HUES48 (cell line): ENCODE results near the gene XPNPEP1.

Source experiments
- H3K27ac ChIP-seq: one replicate; pipeline ENCODE4 v1.7.0; 2013; ENCODE audit warnings: low read depth, low read length, inconsistent platforms
- H3K27me3 ChIP-seq: 2 replicates; pipeline ENCODE4 v1.6.1; 2013; ENCODE audit warnings: mild to moderate bottlenecking, low read length; ENCODE audit not compliant: control insufficient read depth, insufficient read depth
- H3K36me3 ChIP-seq: 2 replicates; pipeline ENCODE4 v1.6.1; 2013; ENCODE audit warnings: low read length; ENCODE audit not compliant: control insufficient read depth, insufficient read depth
- H3K4me1 ChIP-seq: 2 replicates; pipeline ENCODE4 v1.6.1; 2013; ENCODE audit warnings: mild to moderate bottlenecking, low read length; ENCODE audit not compliant: control insufficient read depth, insufficient read depth
- H3K4me3 ChIP-seq: 2 replicates; pipeline ENCODE4 v1.5.1; 2013; ENCODE audit warnings: mild to moderate bottlenecking, low read depth, low read length
- H3K9ac ChIP-seq: 2 replicates; pipeline ENCODE4 v1.6.1; 2013; ENCODE audit warnings: mild to moderate bottlenecking, low read depth, low read length, moderate library complexity
- H3K9me3 ChIP-seq: 2 replicates; pipeline ENCODE4 v1.6.1; 2013; ENCODE audit warnings: low read length; ENCODE audit not compliant: control insufficient read depth, insufficient read depth

The XPNPEP1 gene

GRCh38 chr10:109945473-109946177 is 22.3 kb upstream of the XPNPEP1 start:
- Histone ChIP-seq H3K4me3 (no peak overlapping the region), H3K4me1 (no peaks in the 10 kb centered on the region), H3K9ac (no peak overlapping the region), H3K36me3 (no peaks in the 10 kb centered on the region), H3K9me3 (no peaks in the 10 kb centered on the region), H3K27me3 (no peaks in the 10 kb centered on the region), H3K27ac (no peak overlapping the region)

- no peak overlapping the region for H3K9ac ChIP-seq
- no peaks in the 10 kb centered on the region for H3K36me3 ChIP-seq
- no peak overlapping the region for H3K4me3 ChIP-seq
- H3K27ac ChIP-seq = no peak overlapping the region
- no peaks in the 10 kb centered on the region for H3K9me3 ChIP-seq
- no peaks in the 10 kb centered on the region for H3K27me3 ChIP-seq
- H3K4me1 ChIP-seq = no peaks in the 10 kb centered on the region
These were observed 21.3 kb upstream of the XPNPEP1 start for GRCh38 chr10:109944613-109945012.

GRCh38 chr10:109941236-109941862 is 18.0 kb upstream of the XPNPEP1 start:
- Histone ChIP-seq H3K27ac (no peak overlapping the region), H3K4me1 (no peaks in the 10 kb centered on the region), H3K36me3 (no peaks in the 10 kb centered on the region), H3K4me3 (no peak overlapping the region), H3K9ac (no peak overlapping the region), H3K9me3 (no peaks in the 10 kb centered on the region), H3K27me3 (no peaks in the 10 kb centered on the region)

- peaks cover 6% of the 10 kb centered on the region for H3K4me1 ChIP-seq
- no peak overlapping the region for H3K4me3 ChIP-seq
- H3K9me3 ChIP-seq = no peaks in the 10 kb centered on the region
- no peak overlapping the region for H3K27ac ChIP-seq
- H3K27me3 ChIP-seq = no peaks in the 10 kb centered on the region
- no peaks in the 10 kb centered on the region for H3K36me3 ChIP-seq
- no peak overlapping the region for H3K9ac ChIP-seq
These were observed 17.2 kb upstream of the XPNPEP1 start for GRCh38 chr10:109940553-109940952.

- Histone ChIP-seq H3K9me3 (no peaks in the 10 kb centered on the region), H3K4me3 (no peak overlapping the region), H3K27me3 (no peaks in the 10 kb centered on the region), H3K4me1 (peaks cover 11% of the 10 kb centered on the region), H3K9ac (no peak overlapping the region), H3K36me3 (no peaks in the 10 kb centered on the region), H3K27ac (no peak overlapping the region)
These were observed 16.8 kb upstream of the XPNPEP1 start for GRCh38 chr10:109940117-109940516.

GRCh38 chr10:109939315-109939961 is 16.1 kb upstream of the XPNPEP1 start:
- Histone ChIP-seq H3K27ac (no peak overlapping the region), H3K36me3 (no peaks in the 10 kb centered on the region), H3K27me3 (no peaks in the 10 kb centered on the region), H3K4me3 (no peak overlapping the region), H3K9ac (no peak overlapping the region), H3K9me3 (no peaks in the 10 kb centered on the region), H3K4me1 (peaks cover 17% of the 10 kb centered on the region)

- Histone ChIP-seq H3K9ac (no peak overlapping the region), H3K27me3 (no peaks in the 10 kb centered on the region), H3K4me1 (peaks cover 33% of the 10 kb centered on the region), H3K4me3 (no peak overlapping the region), H3K27ac (no peak overlapping the region), H3K36me3 (no peaks in the 10 kb centered on the region), H3K9me3 (no peaks in the 10 kb centered on the region)
These were observed 14.3 kb upstream of the XPNPEP1 start for GRCh38 chr10:109937460-109938065.

GRCh38 chr10:109934958-109935793 is 11.9 kb upstream of the XPNPEP1 start:
- Histone ChIP-seq H3K36me3 (no peaks in the 10 kb centered on the region), H3K9ac (peak overlapping the region; percentile 3), H3K9me3 (no peaks in the 10 kb centered on the region), H3K4me1 (peaks cover 39% of the 10 kb centered on the region), H3K27me3 (no peaks in the 10 kb centered on the region), H3K27ac (peak overlapping the region; percentile 94), H3K4me3 (peak overlapping the region; percentile 38)

GRCh38 chr10:109933984-109934565 is 10.8 kb upstream of the XPNPEP1 start:
- H3K9ac ChIP-seq = 0 out of 2 replicates have a peak overlapping the region, but pooled peaks have one; percentile 21
- peaks cover 39% of the 10 kb centered on the region for H3K4me1 ChIP-seq
- peak overlapping the region; percentile 38 for H3K4me3 ChIP-seq
- H3K36me3 ChIP-seq = no peaks in the 10 kb centered on the region
- no peaks in the 10 kb centered on the region for H3K9me3 ChIP-seq
- H3K27ac ChIP-seq = peak overlapping the region; percentile 94
- no peaks in the 10 kb centered on the region for H3K27me3 ChIP-seq

GRCh38 chr10:109932968-109933367 is 9.7 kb upstream of the XPNPEP1 start:
- H3K4me1 ChIP-seq = peaks cover 39% of the 10 kb centered on the region
- H3K36me3 ChIP-seq = no peaks in the 10 kb centered on the region
- no peaks in the 10 kb centered on the region for H3K9me3 ChIP-seq
- no peaks in the 10 kb centered on the region for H3K27me3 ChIP-seq
- no peak overlapping the region for H3K4me3 ChIP-seq
- H3K9ac ChIP-seq = no peak overlapping the region
- H3K27ac ChIP-seq = no peak overlapping the region
